Measurements from ENCODE around the gene TXNRD2.

Gene TXNRD2

DNA sequence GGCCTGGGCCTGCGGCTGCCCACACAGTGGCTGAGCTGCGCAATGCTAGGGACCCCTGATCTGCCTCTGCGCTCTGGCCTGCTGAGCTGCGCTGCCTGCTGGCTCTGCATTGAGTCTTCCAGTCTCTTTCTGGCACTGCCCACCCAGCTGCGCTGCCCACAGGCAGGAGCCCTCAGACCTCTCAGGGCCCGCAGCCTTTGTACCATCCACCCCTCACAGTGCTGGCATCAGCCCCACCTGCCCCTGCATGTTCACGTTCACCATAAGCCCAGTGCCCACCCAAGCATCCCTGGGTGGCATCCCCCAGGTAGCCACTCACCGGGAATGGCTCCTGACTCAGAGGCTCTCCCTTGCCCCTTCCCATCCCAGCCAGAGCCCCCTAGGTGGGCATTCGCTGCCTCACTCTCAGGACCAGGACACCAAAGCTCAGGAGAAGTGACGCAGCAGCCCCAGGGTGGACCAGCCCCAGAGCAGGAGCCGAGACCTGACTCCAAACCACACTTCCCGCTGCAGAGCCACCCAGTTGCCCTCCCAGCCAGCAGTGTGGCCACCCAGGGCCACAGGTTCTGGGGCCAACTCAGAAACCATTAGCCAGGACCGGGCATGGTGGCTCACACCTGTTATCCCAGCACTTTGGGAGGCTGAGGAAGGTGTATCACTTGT, 21.8 kb downstream of the TXNRD2 start:
- Histone ChIP-seq H3K27me3 (replicated peaks; ENCODE audit: insufficient read depth, low read length) (no peaks in the 10 kb centered on the region), H3K27ac (ENCODE audit: low read length) (no peak overlapping the region), H3K4me3 (ENCODE audit: low read length) (no peak overlapping the region), H3K4me1 (ENCODE audit: low read length) (peaks cover 16% of the 10 kb centered on the region), H2AFZ (ENCODE audit: low read length) (no peak overlapping the region), H3K9me3 (replicated peaks; ENCODE audit: insufficient read depth, low read length) (no peaks in the 10 kb centered on the region), H3K9me2 (replicated peaks; ENCODE audit: insufficient read depth, low read length) (no peaks in the 10 kb centered on the region), H4K20me1 (ENCODE audit: insufficient read depth, low read length) (no peaks in the 10 kb centered on the region), H3K4me2 (ENCODE audit: low read depth, low read length) (no peak overlapping the region), H3F3A (ENCODE audit: insufficient read depth, low read length) (no peaks in the 10 kb centered on the region), H3K79me2 (ENCODE audit: low read length) (no peaks in the 10 kb centered on the region), H3K36me3 (replicated peaks; ENCODE audit: insufficient read depth, low read length) (no peaks in the 10 kb centered on the region), H3K9ac (ENCODE audit: low read length) (no peak overlapping the region)
- TF ChIP-seq EZH2phosphoT487 (IDR thresholded peaks at IDR 0.05; ENCODE audit: low read length) (no peak), EZH2 (optimal IDR thresholded peaks at IDR 0.05; ENCODE audit: low read depth, low read length) (no peak)
- TF ChIP-seq, protein P1, sequence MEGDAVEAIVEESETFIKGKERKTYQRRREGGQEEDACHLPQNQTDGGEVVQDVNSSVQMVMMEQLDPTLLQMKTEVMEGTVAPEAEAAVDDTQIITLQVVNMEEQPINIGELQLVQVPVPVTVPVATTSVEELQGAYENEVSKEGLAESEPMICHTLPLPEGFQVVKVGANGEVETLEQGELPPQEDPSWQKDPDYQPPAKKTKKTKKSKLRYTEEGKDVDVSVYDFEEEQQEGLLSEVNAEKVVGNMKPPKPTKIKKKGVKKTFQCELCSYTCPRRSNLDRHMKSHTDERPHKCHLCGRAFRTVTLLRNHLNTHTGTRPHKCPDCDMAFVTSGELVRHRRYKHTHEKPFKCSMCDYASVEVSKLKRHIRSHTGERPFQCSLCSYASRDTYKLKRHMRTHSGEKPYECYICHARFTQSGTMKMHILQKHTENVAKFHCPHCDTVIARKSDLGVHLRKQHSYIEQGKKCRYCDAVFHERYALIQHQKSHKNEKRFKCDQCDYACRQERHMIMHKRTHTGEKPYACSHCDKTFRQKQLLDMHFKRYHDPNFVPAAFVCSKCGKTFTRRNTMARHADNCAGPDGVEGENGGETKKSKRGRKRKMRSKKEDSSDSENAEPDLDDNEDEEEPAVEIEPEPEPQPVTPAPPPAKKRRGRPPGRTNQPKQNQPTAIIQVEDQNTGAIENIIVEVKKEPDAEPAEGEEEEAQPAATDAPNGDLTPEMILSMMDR (IDR thresholded peaks at IDR 0.05; ENCODE audit: low read length) = no peak
- DNase-seq = no peak

DNA sequence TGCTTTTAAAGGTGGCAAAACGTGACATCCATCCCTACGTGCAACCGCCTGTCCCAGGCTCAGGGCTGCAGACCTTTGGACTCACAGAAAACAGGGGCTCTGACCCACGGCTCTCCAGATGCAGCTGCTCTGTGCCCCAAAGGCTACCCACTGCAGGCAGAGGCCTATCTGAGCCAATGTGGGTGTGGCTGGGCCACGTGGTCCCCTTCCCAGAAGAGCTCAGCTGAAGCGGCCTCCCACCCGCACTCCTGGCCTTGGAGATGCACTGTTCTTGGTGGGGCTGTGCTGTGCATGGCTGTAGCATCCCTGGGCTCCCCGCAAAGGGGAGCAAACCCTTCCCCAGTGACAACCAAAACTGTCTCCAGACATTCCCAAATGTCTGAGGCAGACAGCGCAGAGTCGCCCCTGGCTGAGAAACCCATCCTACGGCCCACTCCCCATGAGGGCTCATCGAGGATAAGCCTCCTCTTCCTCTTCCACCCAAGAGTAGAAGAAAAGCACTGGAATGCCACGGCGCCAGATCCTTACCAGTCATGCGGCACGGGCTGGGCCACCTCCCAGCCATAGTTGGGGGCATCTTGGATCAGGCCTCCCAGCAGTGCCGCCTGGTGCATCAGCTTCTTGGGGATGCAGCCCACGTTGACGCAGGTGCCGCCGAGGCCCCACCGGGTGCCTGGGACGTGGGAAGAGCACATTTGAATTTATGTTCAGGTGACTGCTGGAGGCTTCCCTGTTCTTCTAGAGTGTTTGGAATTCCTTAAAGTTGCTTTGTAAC, 23.1 kb downstream of the TXNRD2 start:
- Histone ChIP-seq H3K4me3 (ENCODE audit: low read length) (no peak overlapping the region), H3K79me2 (ENCODE audit: low read length) (no peaks in the 10 kb centered on the region), H3K9me3 (replicated peaks; ENCODE audit: insufficient read depth, low read length) (no peaks in the 10 kb centered on the region), H4K20me1 (ENCODE audit: insufficient read depth, low read length) (no peaks in the 10 kb centered on the region), H2AFZ (ENCODE audit: low read length) (no peak overlapping the region), H3K4me1 (ENCODE audit: low read length) (peaks cover 14% of the 10 kb centered on the region), H3K4me2 (ENCODE audit: low read depth, low read length) (no peak overlapping the region), H3F3A (ENCODE audit: insufficient read depth, low read length) (no peaks in the 10 kb centered on the region), H3K27ac (ENCODE audit: low read length) (no peak overlapping the region), H3K36me3 (replicated peaks; ENCODE audit: insufficient read depth, low read length) (no peaks in the 10 kb centered on the region), H3K9me2 (replicated peaks; ENCODE audit: insufficient read depth, low read length) (no peaks in the 10 kb centered on the region), H3K9ac (ENCODE audit: low read length) (no peak overlapping the region), H3K27me3 (replicated peaks; ENCODE audit: insufficient read depth, low read length) (no peaks in the 10 kb centered on the region)
- no peak for TF ChIP-seq EZH2 (optimal IDR thresholded peaks at IDR 0.05; ENCODE audit: low read depth, low read length)
- TF ChIP-seq EZH2phosphoT487 (IDR thresholded peaks at IDR 0.05; ENCODE audit: low read length) = no peak
- TF ChIP-seq, protein P1 (IDR thresholded peaks at IDR 0.05; ENCODE audit: low read length) = no peak
- no peak for DNase-seq

DNA sequence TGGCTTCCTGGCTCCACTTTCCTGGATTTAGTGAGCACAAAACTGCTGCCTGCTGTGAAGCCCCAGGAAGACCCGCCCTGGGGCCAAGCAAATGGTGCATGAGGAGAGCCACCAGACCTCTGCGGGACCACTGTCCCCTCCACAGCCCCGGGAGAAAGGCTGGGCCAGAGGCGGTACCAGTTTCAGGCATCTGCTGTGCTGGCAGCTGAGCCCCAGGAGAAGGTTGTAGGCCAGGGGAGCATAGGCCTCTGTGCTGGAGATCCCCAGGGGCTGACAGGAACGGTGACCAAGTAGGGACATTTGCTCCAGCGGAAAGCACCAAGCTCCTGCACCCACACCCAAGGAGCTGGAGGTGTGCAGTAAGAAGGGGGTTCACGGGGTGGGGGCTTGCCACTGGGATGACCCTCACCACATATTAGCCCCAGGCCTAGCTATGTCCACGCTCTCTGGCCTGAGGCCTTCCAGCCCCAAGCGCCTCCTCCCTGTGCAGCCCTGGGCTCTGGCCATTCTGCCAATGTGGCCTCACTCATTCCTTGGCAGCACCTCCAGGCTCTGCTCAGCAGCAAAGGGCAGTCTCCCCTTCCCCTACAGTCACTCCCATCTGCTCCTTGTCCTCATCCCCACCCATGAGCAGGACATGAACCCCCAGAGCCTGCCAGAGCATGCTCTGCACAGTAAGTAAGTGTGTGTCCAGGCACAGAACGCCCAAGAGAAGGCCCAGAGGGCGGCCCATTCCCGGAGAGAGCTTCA, 24.1 kb downstream of the TXNRD2 start:
- TF ChIP-seq EZH2phosphoT487 (IDR thresholded peaks at IDR 0.05; ENCODE audit: low read length) = no peak
- no peak for TF ChIP-seq EZH2 (optimal IDR thresholded peaks at IDR 0.05; ENCODE audit: low read depth, low read length)
- TF ChIP-seq, protein P1 (IDR thresholded peaks at IDR 0.05; ENCODE audit: low read length) = no peak
- Histone ChIP-seq H3K4me2 (ENCODE audit: low read depth, low read length) (no peak overlapping the region), H3K4me1 (ENCODE audit: low read length) (peaks cover 14% of the 10 kb centered on the region), H3K27ac (ENCODE audit: low read length) (peak overlapping the region; percentile 25; the same call in 1 of the 2 replicates), H3K9ac (ENCODE audit: low read length) (no peak overlapping the region), H3K36me3 (replicated peaks; ENCODE audit: insufficient read depth, low read length) (no peaks in the 10 kb centered on the region), H3K27me3 (replicated peaks; ENCODE audit: insufficient read depth, low read length) (no peaks in the 10 kb centered on the region), H3K79me2 (ENCODE audit: low read length) (no peaks in the 10 kb centered on the region), H3K9me3 (replicated peaks; ENCODE audit: insufficient read depth, low read length) (no peaks in the 10 kb centered on the region), H3F3A (ENCODE audit: insufficient read depth, low read length) (no peaks in the 10 kb centered on the region), H3K4me3 (ENCODE audit: low read length) (no peak overlapping the region), H4K20me1 (ENCODE audit: insufficient read depth, low read length) (no peaks in the 10 kb centered on the region), H2AFZ (ENCODE audit: low read length) (no peak overlapping the region), H3K9me2 (replicated peaks; ENCODE audit: insufficient read depth, low read length) (no peaks in the 10 kb centered on the region)
- no peak for DNase-seq

All from MM.1S (cell line).